ENCODE results near the gene PPAN. TPM values are rescaled to one million over a fixed set of nuclear protein-coding genes. Genes with fewer than 3 reads are reported as not detected.

Gene PPAN
- total RNA-seq, 2 donors from 2014 or later, result 205 to 372 TPM

- Mint-ChIP-seq H3K9me3 (no peaks in the 10 kb centered on the region), H3K36me3 (ENCODE audit: low read depth) (peaks cover 100% of the 10 kb centered on the region), H3K27ac (no peak overlapping the region), H3K4me1 (no peaks in the 10 kb centered on the region), H3K4me3 (no peak overlapping the region), H3K27me3 (no peaks in the 10 kb centered on the region)
- ATAC-seq (replicated peaks), result no peak
These were observed 30.8 kb downstream of the PPAN start for GRCh38 chr19:10136936-10137335.

- H3K4me1 Mint-ChIP-seq, result no peaks in the 10 kb centered on the region
- ATAC-seq (replicated peaks), result no peak
- no peaks in the 10 kb centered on the region for H3K27me3 Mint-ChIP-seq
- H3K9me3 Mint-ChIP-seq, result no peaks in the 10 kb centered on the region
- peaks cover 100% of the 10 kb centered on the region for H3K36me3 Mint-ChIP-seq (ENCODE audit: low read depth)
- H3K4me3 Mint-ChIP-seq, result no peak overlapping the region
- no peak overlapping the region for H3K27ac Mint-ChIP-seq
These were observed 31.9 kb downstream of the PPAN start for GRCh38 chr19:10137751-10138682.

GRCh38 chr19:10138879-10139795 is 33.0 kb downstream of the PPAN start:
- Mint-ChIP-seq H3K27me3 (no peaks in the 10 kb centered on the region), H3K36me3 (ENCODE audit: low read depth) (peaks cover 100% of the 10 kb centered on the region), H3K4me1 (no peaks in the 10 kb centered on the region), H3K4me3 (no peak overlapping the region), H3K9me3 (no peaks in the 10 kb centered on the region), H3K27ac (no peak overlapping the region)
- no peak for ATAC-seq (replicated peaks)

- Mint-ChIP-seq H3K27me3 (no peaks in the 10 kb centered on the region), H3K9me3 (no peaks in the 10 kb centered on the region), H3K4me1 (no peaks in the 10 kb centered on the region), H3K27ac (no peak overlapping the region), H3K4me3 (no peak overlapping the region), H3K36me3 (ENCODE audit: low read depth) (peaks cover 100% of the 10 kb centered on the region)
- ATAC-seq (replicated peaks), result no peak
These were observed 33.8 kb downstream of the PPAN start for GRCh38 chr19:10139952-10140351.

- Mint-ChIP-seq H3K9me3 (no peaks in the 10 kb centered on the region), H3K4me3 (no peak overlapping the region), H3K4me1 (peaks cover 4% of the 10 kb centered on the region), H3K27me3 (no peaks in the 10 kb centered on the region), H3K27ac (no peak overlapping the region), H3K36me3 (ENCODE audit: low read depth) (peaks cover 100% of the 10 kb centered on the region)
- no peak for ATAC-seq (replicated peaks)
These were observed 35.3 kb downstream of the PPAN start for GRCh38 chr19:10141479-10141878.

- Mint-ChIP-seq H3K4me1 (peaks cover 4% of the 10 kb centered on the region), H3K27ac (no peak overlapping the region), H3K27me3 (no peaks in the 10 kb centered on the region), H3K4me3 (no peak overlapping the region), H3K9me3 (no peaks in the 10 kb centered on the region), H3K36me3 (ENCODE audit: low read depth) (peaks cover 100% of the 10 kb centered on the region)
- no peak for ATAC-seq (replicated peaks)
These were observed 35.8 kb downstream of the PPAN start for GRCh38 chr19:10141973-10142372.

- peak overlapping the region; percentile 41 for H3K4me3 Mint-ChIP-seq
- ATAC-seq (replicated peaks), result peak; percentile 82
- H3K27me3 Mint-ChIP-seq, result no peaks in the 10 kb centered on the region
- peak overlapping the region; percentile 76 for H3K27ac Mint-ChIP-seq
- H3K9me3 Mint-ChIP-seq, result no peaks in the 10 kb centered on the region
- peaks cover 4% of the 10 kb centered on the region for H3K4me1 Mint-ChIP-seq
- H3K36me3 Mint-ChIP-seq (ENCODE audit: low read depth), result peaks cover 100% of the 10 kb centered on the region
These were observed 36.7 kb downstream of the PPAN start for GRCh38 chr19:10142701-10143375.

GRCh38 chr19:10143681-10144080 is 37.5 kb downstream of the PPAN start:
- H3K27ac Mint-ChIP-seq, result peak overlapping the region; percentile 76
- peaks cover 100% of the 10 kb centered on the region for H3K36me3 Mint-ChIP-seq (ENCODE audit: low read depth)
- ATAC-seq (replicated peaks), result peak; percentile 13
- no peaks in the 10 kb centered on the region for H3K27me3 Mint-ChIP-seq
- no peaks in the 10 kb centered on the region for H3K9me3 Mint-ChIP-seq
- peak overlapping the region; percentile 41 for H3K4me3 Mint-ChIP-seq
- H3K4me1 Mint-ChIP-seq, result peaks cover 4% of the 10 kb centered on the region

GRCh38 chr19:10144361-10144760 is 38.2 kb downstream of the PPAN start:
- no peak overlapping the region for H3K4me3 Mint-ChIP-seq
- peaks cover 4% of the 10 kb centered on the region for H3K4me1 Mint-ChIP-seq
- ATAC-seq (replicated peaks), result peak; percentile 22
- peaks cover 100% of the 10 kb centered on the region for H3K36me3 Mint-ChIP-seq (ENCODE audit: low read depth)
- H3K27ac Mint-ChIP-seq, result peak overlapping the region; percentile 52
- no peaks in the 10 kb centered on the region for H3K9me3 Mint-ChIP-seq
- H3K27me3 Mint-ChIP-seq, result no peaks in the 10 kb centered on the region

- ATAC-seq (replicated peaks), result peak; percentile 62
- H3K4me1 Mint-ChIP-seq, result peaks cover 4% of the 10 kb centered on the region
- no peaks in the 10 kb centered on the region for H3K9me3 Mint-ChIP-seq
- H3K36me3 Mint-ChIP-seq (ENCODE audit: low read depth), result peaks cover 100% of the 10 kb centered on the region
- no peaks in the 10 kb centered on the region for H3K27me3 Mint-ChIP-seq
- no peak overlapping the region for H3K4me3 Mint-ChIP-seq
- H3K27ac Mint-ChIP-seq, result peak overlapping the region; percentile 52
These were observed 38.9 kb downstream of the PPAN start for GRCh38 chr19:10145031-10145430.

GRCh38 chr19:10146142-10146541 is 40.0 kb downstream of the PPAN start:
- no peaks in the 10 kb centered on the region for H3K9me3 Mint-ChIP-seq
- H3K4me1 Mint-ChIP-seq, result peaks cover 8% of the 10 kb centered on the region
- H3K36me3 Mint-ChIP-seq (ENCODE audit: low read depth), result peaks cover 100% of the 10 kb centered on the region
- H3K27me3 Mint-ChIP-seq, result no peaks in the 10 kb centered on the region
- peak overlapping the region; percentile 74 for H3K27ac Mint-ChIP-seq
- no peak for ATAC-seq (replicated peaks)
- no peak overlapping the region for H3K4me3 Mint-ChIP-seq

- H3K9me3 Mint-ChIP-seq, result no peaks in the 10 kb centered on the region
- peaks cover 100% of the 10 kb centered on the region for H3K36me3 Mint-ChIP-seq (ENCODE audit: low read depth)
- no peaks in the 10 kb centered on the region for H3K27me3 Mint-ChIP-seq
- ATAC-seq (replicated peaks), result no peak
- H3K27ac Mint-ChIP-seq, result no peak overlapping the region
- peaks cover 8% of the 10 kb centered on the region for H3K4me1 Mint-ChIP-seq
- no peak overlapping the region for H3K4me3 Mint-ChIP-seq
These were observed 43.3 kb downstream of the PPAN start for GRCh38 chr19:10149427-10149826.

GRCh38 chr19:10151521-10151920 is 45.4 kb downstream of the PPAN start:
- Mint-ChIP-seq H3K36me3 (ENCODE audit: low read depth) (peaks cover 100% of the 10 kb centered on the region), H3K27me3 (no peaks in the 10 kb centered on the region), H3K4me3 (no peak overlapping the region), H3K9me3 (no peaks in the 10 kb centered on the region), H3K27ac (no peak overlapping the region), H3K4me1 (peaks cover 4% of the 10 kb centered on the region)
- ATAC-seq (replicated peaks), result no peak

- no peaks in the 10 kb centered on the region for H3K9me3 Mint-ChIP-seq
- peak overlapping the region; percentile 41 for H3K27ac Mint-ChIP-seq
- H3K4me1 Mint-ChIP-seq, result peaks cover 4% of the 10 kb centered on the region
- no peaks in the 10 kb centered on the region for H3K27me3 Mint-ChIP-seq
- peaks cover 100% of the 10 kb centered on the region for H3K36me3 Mint-ChIP-seq (ENCODE audit: low read depth)
- ATAC-seq (replicated peaks), result peak; percentile 34
- no peak overlapping the region for H3K4me3 Mint-ChIP-seq
These were observed 45.9 kb downstream of the PPAN start for GRCh38 chr19:10152100-10152499.

Measured in activated T-helper 17 cell treated with anti-CD3 and anti-CD28 coated beads, Interleukin-2, amount 50 U/mL, for 72 hours (primary cell).